ENCODE data around the gene ERCC3. TPM values are rescaled to one million over a fixed set of nuclear protein-coding genes. Genes with fewer than 3 reads are reported as not detected.
A peak's percentile ranks its signal among the peaks of the same experiment; 100 is the strongest.
"Not testable (repeated sequence)": the region's sequence is repeated elsewhere in the genome, so short reads cannot be mapped to it uniquely, and the experiment has no call there.

ERCC3 gene
- polyA plus RNA-seq, 4 donors = 13.8 to 38.9 (median 17.9) TPM

GRCh38 chr2:127228102-127228501 is 65.8 kb downstream of the ERCC3 start:
- H3K4me3 ChIP-seq (ENCODE audit: low read depth in 1 of 3, low read length in 3 of 3) = no peak overlapping the region
- H3K4me1 ChIP-seq (ENCODE audit: control insufficient read depth in 3 of 3, insufficient read depth in 2 of 3, low read depth in 1 of 3, low read length in 2 of 3) = peaks cover 3 to 7% (median 5%) of the 10 kb centered on the region in 3 donors
- H3K36me3 ChIP-seq (ENCODE audit: control insufficient read depth in 3 of 3, insufficient read depth in 2 of 3, low read depth in 1 of 3, low read length in 3 of 3) = no peaks in the 10 kb centered on the region
- DNase-seq (no peak), FAIRE-seq (no peak)
- 64 to 71% (median 66%) methylated on average over 5 of the region's 5 CpGs for WGBS, 3 donors
- H3K27me3 ChIP-seq (ENCODE audit: control insufficient read depth in 3 of 3, insufficient read depth in 3 of 3, low read length in 3 of 3) = peaks cover 0 to 10% (median 6%) of the 10 kb centered on the region in 3 donors
- H3K27ac ChIP-seq (ENCODE audit: low read depth in 1 of 3, low read length in 2 of 3) = no peak overlapping the region
- peaks cover 0 to 7% of the 10 kb centered on the region in 2 donors for H3K9me3 ChIP-seq (ENCODE audit: control insufficient read depth in 2 of 2, insufficient read depth in 1 of 2, low read depth in 1 of 2, low read length in 1 of 2)

GRCh38 chr2:127227264-127227660 is 66.7 kb downstream of the ERCC3 start:
- not testable (repeated sequence) for FAIRE-seq; H3K4me1 ChIP-seq (ENCODE audit: control insufficient read depth in 3 of 3, insufficient read depth in 2 of 3, low read depth in 1 of 3, low read length in 2 of 3); H3K36me3 ChIP-seq (ENCODE audit: control insufficient read depth in 3 of 3, insufficient read depth in 2 of 3, low read depth in 1 of 3, low read length in 3 of 3); DNase-seq; H3K9me3 ChIP-seq (ENCODE audit: control insufficient read depth in 2 of 2, insufficient read depth in 1 of 2, low read depth in 1 of 2, low read length in 1 of 2); H3K4me3 ChIP-seq (ENCODE audit: low read depth in 1 of 3, low read length in 3 of 3)
- WGBS, 3 donors = 88 to 95% (median 93%) methylated on average over 5 of the region's 5 CpGs
- peaks cover 0 to 11% (median 7%) of the 10 kb centered on the region in 3 donors for H3K27me3 ChIP-seq (ENCODE audit: control insufficient read depth in 3 of 3, insufficient read depth in 3 of 3, low read length in 3 of 3)
- peak overlapping the region in 1 of 3 donors; percentile 70 for H3K27ac ChIP-seq (ENCODE audit: low read depth in 1 of 3, low read length in 2 of 3)

GRCh38 chr2:127226520-127227263 is 67.3 kb downstream of the ERCC3 start:
- H3K4me3 ChIP-seq (ENCODE audit: low read depth in 1 of 3, low read length in 3 of 3) = no peak overlapping the region
- DNase-seq = peak; percentile 57 to 59
- H3K27me3 ChIP-seq (ENCODE audit: control insufficient read depth in 3 of 3, insufficient read depth in 3 of 3, low read length in 3 of 3) = peaks cover 0 to 14% (median 10%) of the 10 kb centered on the region in 3 donors
- peaks cover 3 to 7% (median 5%) of the 10 kb centered on the region in 3 donors for H3K4me1 ChIP-seq (ENCODE audit: control insufficient read depth in 3 of 3, insufficient read depth in 2 of 3, low read depth in 1 of 3, low read length in 2 of 3)
- no peaks in the 10 kb centered on the region for H3K36me3 ChIP-seq (ENCODE audit: control insufficient read depth in 3 of 3, insufficient read depth in 2 of 3, low read depth in 1 of 3, low read length in 3 of 3)
- no peak for FAIRE-seq
- peak overlapping the region in 1 of 3 donors; percentile 70 for H3K27ac ChIP-seq (ENCODE audit: low read depth in 1 of 3, low read length in 2 of 3)
- peaks cover 0 to 7% of the 10 kb centered on the region in 2 donors for H3K9me3 ChIP-seq (ENCODE audit: control insufficient read depth in 2 of 2, insufficient read depth in 1 of 2, low read depth in 1 of 2, low read length in 1 of 2)
- WGBS, 3 donors = 12 to 14% (median 14%) methylated on average over 10 of the region's 10 CpGs

- Histone ChIP-seq H3K27ac (ENCODE audit: low read depth in 1 of 3, low read length in 2 of 3) (no peak overlapping the region), H3K4me1 (ENCODE audit: control insufficient read depth in 3 of 3, insufficient read depth in 2 of 3, low read depth in 1 of 3, low read length in 2 of 3) (peaks cover 3 to 7% (median 5%) of the 10 kb centered on the region in 3 donors), H3K27me3 (ENCODE audit: control insufficient read depth in 3 of 3, insufficient read depth in 3 of 3, low read length in 3 of 3) (peaks cover 0 to 17% (median 11%) of the 10 kb centered on the region in 3 donors), H3K9me3 (ENCODE audit: control insufficient read depth in 2 of 2, insufficient read depth in 1 of 2, low read depth in 1 of 2, low read length in 1 of 2) (peaks cover 0 to 7% of the 10 kb centered on the region in 2 donors), H3K36me3 (ENCODE audit: control insufficient read depth in 3 of 3, insufficient read depth in 2 of 3, low read depth in 1 of 3, low read length in 3 of 3) (no peaks in the 10 kb centered on the region), H3K4me3 (ENCODE audit: low read depth in 1 of 3, low read length in 3 of 3) (no peak overlapping the region)
- DNase-seq = no peak
- WGBS, 3 donors = 19 to 54% (median 34%) methylated on average over 9 of the region's 9 CpGs
- no peak for FAIRE-seq
These were observed 67.8 kb downstream of the ERCC3 start for GRCh38 chr2:127226132-127226519.

- FAIRE-seq (no peak), DNase-seq (no peak)
- Histone ChIP-seq H3K36me3 (ENCODE audit: control insufficient read depth in 3 of 3, insufficient read depth in 2 of 3, low read depth in 1 of 3, low read length in 3 of 3) (no peaks in the 10 kb centered on the region), H3K27me3 (ENCODE audit: control insufficient read depth in 3 of 3, insufficient read depth in 3 of 3, low read length in 3 of 3) (peaks cover 0 to 25% (median 15%) of the 10 kb centered on the region in 3 donors), H3K9me3 (ENCODE audit: control insufficient read depth in 2 of 2, insufficient read depth in 1 of 2, low read depth in 1 of 2, low read length in 1 of 2) (peaks cover 0 to 7% of the 10 kb centered on the region in 2 donors), H3K4me3 (ENCODE audit: low read depth in 1 of 3, low read length in 3 of 3) (no peak overlapping the region), H3K4me1 (ENCODE audit: control insufficient read depth in 3 of 3, insufficient read depth in 2 of 3, low read depth in 1 of 3, low read length in 2 of 3) (peaks cover 3 to 9% (median 7%) of the 10 kb centered on the region in 3 donors), H3K27ac (ENCODE audit: low read depth in 1 of 3, low read length in 2 of 3) (no peak overlapping the region)
- 59 to 70% (median 63%) methylated on average over 12 of the region's 12 CpGs for WGBS, 3 donors
These were observed 68.6 kb downstream of the ERCC3 start for GRCh38 chr2:127225186-127225960.

GRCh38 chr2:127224135-127224534 is 69.8 kb downstream of the ERCC3 start:
- Histone ChIP-seq H3K4me1 (ENCODE audit: control insufficient read depth in 3 of 3, insufficient read depth in 2 of 3, low read depth in 1 of 3, low read length in 2 of 3) (peaks cover 8 to 13% (median 12%) of the 10 kb centered on the region in 3 donors), H3K27me3 (ENCODE audit: control insufficient read depth in 3 of 3, insufficient read depth in 3 of 3, low read length in 3 of 3) (peaks cover 0 to 35% (median 19%) of the 10 kb centered on the region in 3 donors)
- WGBS, 3 donors = 50 to 63% (median 56%) methylated on average over 5 of the region's 5 CpGs
- not testable (repeated sequence) for H3K36me3 ChIP-seq (ENCODE audit: control insufficient read depth in 3 of 3, insufficient read depth in 2 of 3, low read depth in 1 of 3, low read length in 3 of 3); H3K4me3 ChIP-seq (ENCODE audit: low read depth in 1 of 3, low read length in 3 of 3); FAIRE-seq; H3K9me3 ChIP-seq (ENCODE audit: control insufficient read depth in 2 of 2, insufficient read depth in 1 of 2, low read depth in 1 of 2, low read length in 1 of 2); H3K27ac ChIP-seq (ENCODE audit: low read depth in 1 of 3, low read length in 2 of 3)
- peak; percentile 39 to 71 for DNase-seq

GRCh38 chr2:127220768-127221527 is 73.0 kb downstream of the ERCC3 start:
- Histone ChIP-seq H3K4me1 (ENCODE audit: control insufficient read depth in 3 of 3, insufficient read depth in 2 of 3, low read depth in 1 of 3, low read length in 2 of 3) (peaks cover 4 to 14% (median 10%) of the 10 kb centered on the region in 3 donors), H3K27me3 (ENCODE audit: control insufficient read depth in 3 of 3, insufficient read depth in 3 of 3, low read length in 3 of 3) (peaks cover 2 to 55% (median 27%) of the 10 kb centered on the region in 3 donors), H3K36me3 (ENCODE audit: control insufficient read depth in 3 of 3, insufficient read depth in 2 of 3, low read depth in 1 of 3, low read length in 3 of 3) (no peaks in the 10 kb centered on the region), H3K27ac (ENCODE audit: low read depth in 1 of 3, low read length in 2 of 3) (peak overlapping the region in 1 of 3 donors; percentile 33), H3K9me3 (ENCODE audit: control insufficient read depth in 2 of 2, insufficient read depth in 1 of 2, low read depth in 1 of 2, low read length in 1 of 2) (peaks cover 0 to 6% of the 10 kb centered on the region in 2 donors), H3K4me3 (ENCODE audit: low read depth in 1 of 3, low read length in 3 of 3) (peak overlapping the region in 1 of 3 donors; percentile 45)
- 37 to 40% (median 40%) methylated on average over 31 of the region's 31 CpGs for WGBS, 3 donors
- FAIRE-seq (no peak), DNase-seq (peak in 1 of 2 donors; percentile 37)

Data from small intestine (tissue), 7 donors.